ENCODE measurements around the gene TPRA1. TPM values are rescaled to one million over a fixed set of nuclear protein-coding genes. Genes with fewer than 3 reads are reported as not detected.
A peak's percentile ranks its signal among the peaks of the same experiment; 100 is the strongest.

Gene TPRA1
- polyA plus RNA-seq, 10 donors = 16.2 to 26.7 (median 20.3) TPM

GRCh38 chr3:127565711-127566110 is 24.8 kb downstream of the TPRA1 start:
- no peak for DNase-seq

GRCh38 chr3:127560051-127560787 is 30.3 kb downstream of the TPRA1 start:
- DNase-seq = no peak

- DNase-seq = no peak
Measured at GRCh38 chr3:127556565-127556964, 34.0 kb downstream of the TPRA1 start.

- no peak for DNase-seq
Measured at GRCh38 chr3:127555108-127555507, 35.4 kb downstream of the TPRA1 start.

GRCh38 chr3:127552038-127552437 is 38.5 kb downstream of the TPRA1 start:
- no peak for DNase-seq

- DNase-seq = no peak
Measured at GRCh38 chr3:127551178-127551577, 39.4 kb downstream of the TPRA1 start.

GRCh38 chr3:127550468-127551157 is 39.9 kb downstream of the TPRA1 start:
- DNase-seq = no peak

- no peak for DNase-seq
Measured at GRCh38 chr3:127549826-127550467, 40.6 kb downstream of the TPRA1 start.

GRCh38 chr3:127547761-127548605 is 42.5 kb downstream of the TPRA1 start:
- DNase-seq = peak; percentile 51 to 82 (median 63)

- peak in 1 of 3 donors; percentile 47 for DNase-seq
Measured at GRCh38 chr3:127546970-127547733, 43.4 kb downstream of the TPRA1 start.

- DNase-seq = no peak
Measured at GRCh38 chr3:127546554-127546953, 44.0 kb downstream of the TPRA1 start.

GRCh38 chr3:127545711-127546457 is 44.6 kb downstream of the TPRA1 start:
- DNase-seq = no peak

GRCh38 chr3:127545216-127545615 is 45.3 kb downstream of the TPRA1 start:
- no peak for DNase-seq

GRCh38 chr3:127544803-127545201 is 45.7 kb downstream of the TPRA1 start:
- peak in 1 of 3 donors; percentile 20 for DNase-seq

GRCh38 chr3:127544192-127544802 is 46.2 kb downstream of the TPRA1 start:
- DNase-seq = peak; percentile 39 to 75 (median 59)

GRCh38 chr3:127543441-127543840 is 47.1 kb downstream of the TPRA1 start:
- no peak for DNase-seq

- no peak for DNase-seq
Measured at GRCh38 chr3:127542441-127542952, 48.0 kb downstream of the TPRA1 start.

- no peak for DNase-seq
Measured at GRCh38 chr3:127541320-127541719, 49.2 kb downstream of the TPRA1 start.

- no peak for DNase-seq
Measured at GRCh38 chr3:127539366-127540060, 51.0 kb downstream of the TPRA1 start.

All from muscle of back (tissue), 11 donors.